ENCODE data around the gene LIPC. TPM values are rescaled to one million over a fixed set of nuclear protein-coding genes. Genes with fewer than 3 reads are reported as not detected.

The LIPC gene
- total RNA-seq, 2 experiments from 2014 or later, result 0.61 to 1.2 TPM

GRCh38 chr15:58568157-58568571, 136.4 kb downstream of the LIPC start:
- H3K36me3 ChIP-seq (ENCODE audit: insufficient read depth, low read length), result no peaks in the 10 kb centered on the region
- no peaks in the 10 kb centered on the region for H3K27me3 ChIP-seq (ENCODE audit: control insufficient read depth in 1 of 2, insufficient read depth in 2 of 2, low read length in 2 of 2)
- H3K27ac ChIP-seq (ENCODE audit: low read depth in 1 of 2, low read length in 2 of 2), result peak overlapping the region in 1 of 2 donors; percentile 47
- H3K9me3 Mint-ChIP-seq, result peaks cover 2% of the 10 kb centered on the region
- no peak overlapping the region for H3K4me3 ChIP-seq (ENCODE audit: low read length)
- H3K4me1 ChIP-seq (ENCODE audit: insufficient read depth, low read length), result peaks cover 5% of the 10 kb centered on the region
- TF ChIP-seq CTCF (IDR thresholded peaks at IDR 0.05), result no peak
- POLR2A ChIA-PET, result no interaction called here
- H3K4me1 Mint-ChIP-seq (ENCODE audit: low read depth), result peaks cover 9% of the 10 kb centered on the region
- no peaks in the 10 kb centered on the region for H3K27me3 Mint-ChIP-seq
- CTCF ChIA-PET, result interaction anchor here (0.6 kb wide), 1 partner anchor 146 kb away, joined by 3 read pairs; no protein-coding TSS in a partner anchor
- H3K9me3 ChIP-seq (ENCODE audit: control insufficient read depth in 1 of 2, insufficient read depth in 1 of 2, low read length in 2 of 2), result no peaks in the 10 kb centered on the region
- H3K36me3 Mint-ChIP-seq (ENCODE audit: low read depth), result no peaks in the 10 kb centered on the region
- H3K27ac Mint-ChIP-seq, result peak overlapping the region; percentile 52
- DNase-seq (peak in 4 of 14 experiments; percentile 4 to 42 (median 18)), ATAC-seq (ENCODE audit: poor library complexity) (no peak)
- no peak overlapping the region for H3K4me3 Mint-ChIP-seq
- intact Hi-C loops (cut with DNase I, micrococcal nuclease), result no loop called here

GRCh38 chr15:58569455-58569854, 137.7 kb downstream of the LIPC start:
- no peaks in the 10 kb centered on the region for H3K36me3 Mint-ChIP-seq (ENCODE audit: low read depth)
- DNase-seq (no peak), ATAC-seq (ENCODE audit: poor library complexity) (no peak)
- no peak overlapping the region for H3K4me3 Mint-ChIP-seq
- no peak overlapping the region for H3K4me3 ChIP-seq (ENCODE audit: low read length)
- no peaks in the 10 kb centered on the region for H3K9me3 ChIP-seq (ENCODE audit: control insufficient read depth in 1 of 2, insufficient read depth in 1 of 2, low read length in 2 of 2)
- no peaks in the 10 kb centered on the region for H3K27me3 Mint-ChIP-seq
- ChIA-PET CTCF (no interaction called here), POLR2A (no interaction called here)
- H3K4me1 Mint-ChIP-seq (ENCODE audit: low read depth), result peaks cover 10% of the 10 kb centered on the region
- no peak overlapping the region for H3K27ac Mint-ChIP-seq
- H3K27ac ChIP-seq (ENCODE audit: low read depth in 1 of 2, low read length in 2 of 2), result no peak overlapping the region
- intact Hi-C loops (cut with DNase I, micrococcal nuclease), result no loop called here
- H3K9me3 Mint-ChIP-seq, result peaks cover 2% of the 10 kb centered on the region
- no peaks in the 10 kb centered on the region for H3K27me3 ChIP-seq (ENCODE audit: control insufficient read depth in 1 of 2, insufficient read depth in 2 of 2, low read length in 2 of 2)
- TF ChIP-seq CTCF (IDR thresholded peaks at IDR 0.05), result no peak
- peaks cover 7% of the 10 kb centered on the region for H3K4me1 ChIP-seq (ENCODE audit: insufficient read depth, low read length)
- H3K36me3 ChIP-seq (ENCODE audit: insufficient read depth, low read length), result no peaks in the 10 kb centered on the region

- intact Hi-C loops (cut with DNase I, micrococcal nuclease), result no loop called here
- Mint-ChIP-seq H3K9me3 (peaks cover 2% of the 10 kb centered on the region), H3K27me3 (no peaks in the 10 kb centered on the region), H3K4me3 (no peak overlapping the region), H3K36me3 (ENCODE audit: low read depth) (no peaks in the 10 kb centered on the region), H3K4me1 (ENCODE audit: low read depth) (peaks cover 16% of the 10 kb centered on the region), H3K27ac (no peak overlapping the region)
- ChIA-PET CTCF (no interaction called here), POLR2A (no interaction called here)
- DNase-seq (no peak), ATAC-seq (ENCODE audit: poor library complexity) (no peak)
- Histone ChIP-seq H3K9me3 (ENCODE audit: control insufficient read depth in 1 of 2, insufficient read depth in 1 of 2, low read length in 2 of 2) (no peaks in the 10 kb centered on the region), H3K4me3 (ENCODE audit: low read length) (no peak overlapping the region), H3K36me3 (ENCODE audit: insufficient read depth, low read length) (no peaks in the 10 kb centered on the region), H3K4me1 (ENCODE audit: insufficient read depth, low read length) (peaks cover 7% of the 10 kb centered on the region), H3K27ac (ENCODE audit: low read depth in 1 of 2, low read length in 2 of 2) (no peak overlapping the region), H3K27me3 (ENCODE audit: control insufficient read depth in 1 of 2, insufficient read depth in 2 of 2, low read length in 2 of 2) (no peaks in the 10 kb centered on the region)
- no peak for TF ChIP-seq CTCF (IDR thresholded peaks at IDR 0.05)
Observed at GRCh38 chr15:58571491-58571890, 139.7 kb downstream of the LIPC start.
